G401.6 (cell line): Measurements from ENCODE around the gene SMPD2.

ENCODE experiments used
- FAIRE-seq: peaks from 2 replicates; lab custom pipeline; 2012; peaks lifted over from hg19 to GRCh38; lab: Jason Lieb, UNC

The SMPD2 gene

GRCh38 chr6:109447087-109447486 lies 6.6 kb downstream of the SMPD2 start:
- no peak for FAIRE-seq

GRCh38 chr6:109447878-109448555 lies 7.5 kb downstream of the SMPD2 start:
- no peak for FAIRE-seq

GRCh38 chr6:109448615-109449014 lies 8.1 kb downstream of the SMPD2 start:
- no peak for FAIRE-seq

GRCh38 chr6:109449064-109449794 lies 8.7 kb downstream of the SMPD2 start:
- no peak for FAIRE-seq

- no peak for FAIRE-seq
Observed at GRCh38 chr6:109449795-109450673, 9.5 kb downstream of the SMPD2 start.

- FAIRE-seq = no peak
Observed at GRCh38 chr6:109450801-109451200, 10.3 kb downstream of the SMPD2 start.

- FAIRE-seq = no peak
Observed at GRCh38 chr6:109451376-109451775, 10.9 kb downstream of the SMPD2 start.

GRCh38 chr6:109452181-109452580 lies 11.7 kb downstream of the SMPD2 start:
- FAIRE-seq = no peak

GRCh38 chr6:109453156-109453555 lies 12.6 kb downstream of the SMPD2 start:
- no peak for FAIRE-seq

- FAIRE-seq = no peak
Observed at GRCh38 chr6:109453594-109454495, 13.3 kb downstream of the SMPD2 start.

- no peak for FAIRE-seq
Observed at GRCh38 chr6:109454496-109455436, 14.2 kb downstream of the SMPD2 start.

GRCh38 chr6:109455437-109456110 lies 15.1 kb downstream of the SMPD2 start, which contains the start of gene MICAL1:
Gene MICAL1 (minus strand): TSS chr6:109455772. CDS start chr6:109454196, 1,576 bp downstream.
- FAIRE-seq = no peak

GRCh38 chr6:109456111-109456583 lies 15.6 kb downstream of the SMPD2 start:
- no peak for FAIRE-seq

- FAIRE-seq = no peak
Observed at GRCh38 chr6:109456710-109457561, 16.4 kb downstream of the SMPD2 start.

GRCh38 chr6:109457562-109457996 lies 17.1 kb downstream of the SMPD2 start:
- FAIRE-seq = no peak

- no peak for FAIRE-seq
Observed at GRCh38 chr6:109458774-109459531, 18.4 kb downstream of the SMPD2 start.

- no peak for FAIRE-seq
Observed at GRCh38 chr6:109460161-109460829, 19.8 kb downstream of the SMPD2 start.
